GM21717 (cell line): ENCODE results near the gene KRTAP3-1.
"Not testable (repeated sequence)": the region's sequence is repeated elsewhere in the genome, so short reads cannot be mapped to it uniquely, and the experiment has no call there.

Experiments used
- ATAC-seq: cut with Tn5 transposase; IDR thresholded peaks from one replicate; pipeline ENCODE4 v1.9.1; 2021; ENCODE audit warnings: mild to moderate bottlenecking, moderate library complexity; ENCODE audit not compliant: unreplicated experiment

The KRTAP3-1 gene

GRCh38 chr17:41008811-41009210 lies at the start of gene KRTAP3-1:
KRTAP3-1 (minus strand) TSS chr17:41009128; CDS start chr17:41009074, 54 bp downstream.
- no peak for ATAC-seq

- no peak for ATAC-seq
Observed at GRCh38 chr17:41057547-41057946, 48.6 kb upstream of the KRTAP3-1 start.

- not testable (repeated sequence) for ATAC-seq
Observed at GRCh38 chr17:41055130-41055529, 46.2 kb upstream of the KRTAP3-1 start, which contains the start of gene KRTAP2-2. KRTAP2-2 (minus strand) TSS chr17:41055230; CDS start chr17:41055211, 19 bp downstream.

GRCh38 chr17:41054556-41054955 lies 45.6 kb upstream of the KRTAP3-1 start:
- not testable (repeated sequence) for ATAC-seq

- no peak for ATAC-seq
Observed at GRCh38 chr17:41054025-41054424, 45.1 kb upstream of the KRTAP3-1 start.

- no peak for ATAC-seq
Observed at GRCh38 chr17:41052566-41052965, 43.6 kb upstream of the KRTAP3-1 start.

GRCh38 chr17:41049110-41049509 lies 40.2 kb upstream of the KRTAP3-1 start:
- no peak for ATAC-seq

GRCh38 chr17:41048441-41048840 lies 39.5 kb upstream of the KRTAP3-1 start:
- ATAC-seq, result no peak

GRCh38 chr17:41046735-41047465 lies 38.0 kb upstream of the KRTAP3-1 start, which contains the start of gene KRTAP2-1:
KRTAP2-1 (minus strand) TSS chr17:41047316; CDS start chr17:41047267, 49 bp downstream.
- ATAC-seq, result not testable (repeated sequence)

GRCh38 chr17:41042953-41043352 lies 34.0 kb upstream of the KRTAP3-1 start:
- ATAC-seq, result no peak

GRCh38 chr17:41040783-41041571 lies 32.0 kb upstream of the KRTAP3-1 start, which contains the start of gene KRTAP1-1:
KRTAP1-1 (minus strand) TSS chr17:41041450; CDS start chr17:41041397, 53 bp downstream.
- not testable (repeated sequence) for ATAC-seq

GRCh38 chr17:41037853-41038350 lies 29.0 kb upstream of the KRTAP3-1 start:
- ATAC-seq, result no peak

GRCh38 chr17:41034346-41034935 lies 25.5 kb upstream of the KRTAP3-1 start, which contains the start of gene KRTAP1-3:
KRTAP1-3 (minus strand) TSS chr17:41034874; CDS start chr17:41034821, 53 bp downstream.
- ATAC-seq, result not testable (repeated sequence)

GRCh38 chr17:41029633-41030245 lies 20.8 kb upstream of the KRTAP3-1 start, which contains the start of gene KRTAP1-4:
KRTAP1-4 (minus strand) TSS chr17:41030195; CDS start chr17:41030078, 117 bp downstream.
- no peak for ATAC-seq

- no peak for ATAC-seq
Observed at GRCh38 chr17:41026715-41027471, 18.0 kb upstream of the KRTAP3-1 start, which contains the start of gene KRTAP1-5. KRTAP1-5 (minus strand) TSS chr17:41027208; CDS start chr17:41027155, 53 bp downstream.

GRCh38 chr17:41024697-41025096 lies 15.8 kb upstream of the KRTAP3-1 start:
- ATAC-seq, result no peak

- ATAC-seq, result no peak
Observed at GRCh38 chr17:41020336-41020735, 11.4 kb upstream of the KRTAP3-1 start.

GRCh38 chr17:41019415-41019814 lies 10.5 kb upstream of the KRTAP3-1 start:
- no peak for ATAC-seq

GRCh38 chr17:41018541-41018940 lies 9.6 kb upstream of the KRTAP3-1 start:
- no peak for ATAC-seq
